Psoas muscle (tissue), 8 donors: Measurements from ENCODE around the gene ZNF219. TPM values are rescaled to one million over a fixed set of nuclear protein-coding genes. Genes with fewer than 3 reads are reported as not detected.

ENCODE experiments used
- ATAC-seq, 4 donors: fragments of 200-7000 bp; cut with Tn5 transposase; one replicate each; pipeline ENCODE4 v1.9.1; 2020; ENCODE audit warnings: moderate library complexity in 3 of 4, mild to moderate bottlenecking in 2 of 4
- DNase-seq, 2 donors: peaks; one replicate each; pipeline ENCODE4 v3.0.0-alpha.2; 2020
- H3K27ac ChIP-seq: fragments of 200-600 bp; one replicate; pipeline ENCODE4 v1.8.0; 2022
- H3K27me3 ChIP-seq, 3 donors: fragments of 200-600 bp in 1 of 3; one replicate each; pipeline versions ENCODE4 v1.6.1 to v1.8.0; 2013 to 2022; ENCODE audit warnings: low read length in 2 of 3, mild to moderate bottlenecking in 2 of 3, moderate library complexity in 1 of 3; ENCODE audit not compliant: insufficient read depth in 3 of 3
- H3K36me3 ChIP-seq, 2 donors: fragments of 200-600 bp in 1 of 2; one replicate each; pipeline versions ENCODE4 v1.6.1 to v1.8.0; 2013 to 2022; ENCODE audit warnings: low read depth in 1 of 2, mild to moderate bottlenecking in 1 of 2, moderate library complexity in 1 of 2; ENCODE audit not compliant: insufficient read depth in 1 of 2
- H3K4me1 ChIP-seq: fragments of 200-600 bp; one replicate; pipeline ENCODE4 v1.8.0; 2022
- H3K4me3 ChIP-seq: fragments of 200-600 bp; one replicate; pipeline ENCODE4 v1.8.0; 2022; ENCODE audit warnings: mild to moderate bottlenecking
- H3K9me3 ChIP-seq: fragments of 200-600 bp; one replicate; pipeline ENCODE4 v1.8.0; 2022
- CTCF ChIP-seq: fragments of 200-600 bp; IDR thresholded peaks from one replicate; pipeline ENCODE4 v1.8.0; 2022; ENCODE audit warnings: antibody characterized with exemption
- WGBS, 3 donors: extraction: QIAGEN DNeasy Blood & Tissue Kit; methylation state at CpG; one replicate each; pipeline versions ENCODE4 v1.1.6 to v1.1.7; 2013; 5-methylcytosine and 5-hydroxymethylcytosine counted together
- intact Hi-C, 2 donors: fragments of 100-400 bp; cut with DNase I; formaldehyde crosslinking; loops; one replicate each; pipeline versions ENCODE4 v1.11.0 to v1.14.2; 2022
- polyA plus RNA-seq, 3 donors: library from polyadenylated mRNA; stranded (reverse); fragments of 200-250 nt; gene quantifications; one replicate each; pipeline ENCODE4 v1.2.3, GENCODE V29; 2013
- total RNA-seq, 4 donors: library from RNA; stranded (reverse); fragmentation: NEBNext Ultra II Directional in 2 of 4; extraction: Animal tissue kit (Norgen Biotek cat#: 25700) in 2 of 4; gene quantifications; one replicate each; pipeline versions ENCODE4 v1.2.1 to v1.2.4, GENCODE V29; 2021 to 2023
- donor health status: healthy with polysubstance abuse.
- donor health status: DM: no; HTN: no; CAD: no; lungs with moderate emphysema.
- donor health status: Bipolar disorder and iron deficiency.
- donor health status: healthy.
- donor health status: DM: yes; HTN: yes; CAD: no.
- donor health status: DM: no; HTN: no; CAD: no.
- donor health status: DM: no; HTN: no; CAD: no.
- donor health status: DM: yes; HTN: yes; CAD: no.

Gene ZNF219
- total and polyA plus RNA-seq, 7 donors = 13.9 to 38.1 (median 28.5) TPM

GRCh38 chr14:21101802-21102413 lies 3.5 kb upstream of the ZNF219 start:
- Histone ChIP-seq H3K27ac (no peak overlapping the region), H3K36me3 (no peaks in the 10 kb centered on the region), H3K4me3 (no peak overlapping the region), H3K27me3 (no peaks in the 10 kb centered on the region), H3K9me3 (no peaks in the 10 kb centered on the region), H3K4me1 (peaks cover 40% of the 10 kb centered on the region)
- intact Hi-C loops = loop anchor here (5.0 to 10.0 kb wide), 3 partner anchors 35 to 640 kb away; partner anchors contain the start of genes ANG (in 1 of the 2), PIP4P1 (in 1 of the 2) and RNASE4 (in 1 of the 2)
- ATAC-seq (no peak), DNase-seq (no peak)
- 85 to 92% (median 88%) methylated on average over 8 of the region's 8 CpGs for WGBS, 3 donors
- no peak for TF ChIP-seq CTCF

GRCh38 chr14:21100931-21101330 lies 2.5 kb upstream of the ZNF219 start, which contains the start of gene TMEM253:
Gene TMEM253, plus strand, starts transcription at chr14:21101066. Its CDS starts 278 bp downstream, at chr14:21101344.
- no peak within 1 kb of the TSS for H3K27ac ChIP-seq
- no peaks in the 10 kb centered on the region for H3K27me3 ChIP-seq
- H3K9me3 ChIP-seq = no peaks in the 10 kb centered on the region
- no peak within 1 kb of the TSS for H3K4me3 ChIP-seq
- no peak for ATAC-seq
- TF ChIP-seq CTCF = no peak
- peaks cover 37% of the 10 kb centered on the region for H3K4me1 ChIP-seq
- DNase-seq = no peak
- 86 to 93% (median 88%) methylated on average over 5 of the region's 5 CpGs for WGBS, 3 donors
- H3K36me3 ChIP-seq = no peaks in the 10 kb centered on the region
- intact Hi-C loops = loop anchor here (5.0 to 10.0 kb wide), 3 partner anchors 34 to 639 kb away; partner anchors contain the start of genes ANG (in 1 of the 2), PIP4P1 (in 1 of the 2) and RNASE4 (in 1 of the 2)

- no peak for TF ChIP-seq CTCF
- no peaks in the 10 kb centered on the region for H3K36me3 ChIP-seq
- H3K27me3 ChIP-seq = no peaks in the 10 kb centered on the region
- DNase-seq (no peak), ATAC-seq (no peak)
- no peaks in the 10 kb centered on the region for H3K9me3 ChIP-seq
- peak overlapping the region; percentile 74 for H3K4me3 ChIP-seq
- peaks cover 25% of the 10 kb centered on the region for H3K4me1 ChIP-seq
- 59 to 71% (median 69%) methylated on average over 5 of the region's 5 CpGs for whole genome bisulfite sequencing, 3 donors
- H3K27ac ChIP-seq = peak overlapping the region; percentile 67
- intact Hi-C loops = loop anchor here in 1 of 2 donors (10.0 kb wide), 1 partner anchor 415 kb away; the partner anchor contains the start of genes ANG and RNASE4
These were observed 1.1 kb upstream of the ZNF219 start for GRCh38 chr14:21099596-21099985.

GRCh38 chr14:21098892-21099595 lies 589 bp upstream of the ZNF219 start:
- TF ChIP-seq CTCF = no peak
- peak overlapping the region; percentile 74 for H3K4me3 ChIP-seq
- H3K27ac ChIP-seq = peak overlapping the region; percentile 67
- H3K9me3 ChIP-seq = no peaks in the 10 kb centered on the region
- no peak for DNase-seq
- H3K27me3 ChIP-seq = no peaks in the 10 kb centered on the region
- 5 to 12% (median 7%) methylated on average over 16 of the region's 16 CpGs for WGBS, 3 donors
- intact Hi-C loops = loop anchor here in 1 of 2 donors (10.0 kb wide), 1 partner anchor 414 kb away; the partner anchor contains the start of genes ANG and RNASE4
- no peak for ATAC-seq
- H3K36me3 ChIP-seq = no peaks in the 10 kb centered on the region
- peaks cover 24% of the 10 kb centered on the region for H3K4me1 ChIP-seq
